IPS-18c (cell line): ENCODE measurements around the gene ZNF554.
"Not testable (repeated sequence)": the region's sequence is repeated elsewhere in the genome, so short reads cannot be mapped to it uniquely, and the experiment has no call there.

Source experiments
- H3K4me3 ChIP-seq: 2 replicates; pipeline ENCODE4 v1.7.0; 2013; ENCODE audit warnings: low read depth, mild to moderate bottlenecking, low read length, moderate library complexity; ENCODE audit not compliant: insufficient read depth
- H3K9me3 ChIP-seq: one replicate; pipeline ENCODE4 v1.6.1; 2013; ENCODE audit warnings: mild to moderate bottlenecking, low read length, moderate library complexity; ENCODE audit not compliant: control insufficient read depth, insufficient read depth

ZNF554 gene

DNA sequence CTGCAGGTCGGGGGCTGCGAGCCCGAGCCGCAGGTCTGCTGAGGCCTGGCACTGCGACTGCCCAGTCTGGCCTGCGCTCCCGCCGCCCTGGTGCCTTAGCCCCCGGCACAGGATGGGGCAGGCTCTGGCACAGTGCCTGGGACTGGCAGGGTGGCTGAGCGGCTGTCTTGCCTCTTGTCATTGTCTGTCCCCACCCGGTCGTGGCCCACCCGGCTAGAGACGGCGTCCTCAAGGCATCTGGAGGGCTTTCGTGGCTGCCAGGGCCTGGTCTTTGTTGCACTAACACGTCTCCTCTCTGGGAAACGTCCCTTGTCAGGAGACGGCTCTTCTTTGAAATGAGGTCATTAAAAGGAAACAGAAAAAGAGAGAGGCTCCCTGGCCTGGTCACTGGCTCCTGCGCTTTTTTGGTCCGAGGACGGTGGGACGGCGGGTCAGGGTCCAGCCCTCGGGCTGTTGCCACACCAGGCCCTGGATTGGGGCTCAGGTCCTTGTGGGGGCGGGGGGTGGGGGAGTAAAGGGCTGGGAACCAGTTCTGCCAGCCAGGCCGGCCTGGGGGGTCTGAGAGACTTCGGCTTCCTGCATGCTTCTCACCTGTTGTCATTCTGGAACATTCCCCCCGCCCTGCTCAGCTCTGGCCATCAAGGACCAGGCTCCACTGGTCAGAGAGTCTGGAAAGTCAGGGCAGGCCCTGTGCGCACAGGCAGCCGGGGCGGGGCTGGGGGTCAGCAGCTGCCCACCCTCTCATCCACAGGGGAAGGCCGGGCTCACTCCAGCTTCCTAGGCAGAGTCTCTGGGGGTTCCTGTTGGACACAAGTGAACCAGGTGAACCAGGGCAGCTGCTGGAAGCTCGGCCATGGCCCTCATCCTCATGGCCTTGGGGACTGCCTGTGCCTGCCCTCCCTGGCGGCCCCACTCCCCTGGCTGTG is 6.2 kb upstream of the ZNF554 start:
- no peaks in the 10 kb centered on the region for H3K9me3 ChIP-seq
- H3K4me3 ChIP-seq, result no peak overlapping the region

DNA sequence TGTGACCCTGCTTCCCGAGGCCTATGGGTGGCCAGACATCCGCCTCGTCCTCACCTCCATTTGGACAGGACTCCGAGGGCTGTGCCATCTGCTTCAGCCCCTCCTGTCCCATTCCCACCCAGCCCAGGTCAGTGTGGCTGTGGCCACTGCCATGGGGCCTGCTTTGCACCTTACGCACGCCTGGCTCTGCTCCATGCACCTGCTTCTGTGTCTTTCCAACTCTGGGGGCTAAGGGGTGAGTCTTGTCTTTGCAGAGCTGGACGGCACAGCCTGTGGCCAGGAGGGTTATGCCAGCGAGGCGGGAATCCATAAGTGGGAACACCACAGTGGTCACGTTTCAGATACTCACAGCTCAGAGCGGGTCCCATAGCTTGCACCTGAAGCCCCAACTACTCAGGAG is 5.2 kb upstream of the ZNF554 start:
- no peaks in the 10 kb centered on the region for H3K9me3 ChIP-seq
- H3K4me3 ChIP-seq, result no peak overlapping the region

GRCh38 chr19:2815191-2815614 is 4.5 kb upstream of the ZNF554 start:
- H3K9me3 ChIP-seq, result no peaks in the 10 kb centered on the region

DNA sequence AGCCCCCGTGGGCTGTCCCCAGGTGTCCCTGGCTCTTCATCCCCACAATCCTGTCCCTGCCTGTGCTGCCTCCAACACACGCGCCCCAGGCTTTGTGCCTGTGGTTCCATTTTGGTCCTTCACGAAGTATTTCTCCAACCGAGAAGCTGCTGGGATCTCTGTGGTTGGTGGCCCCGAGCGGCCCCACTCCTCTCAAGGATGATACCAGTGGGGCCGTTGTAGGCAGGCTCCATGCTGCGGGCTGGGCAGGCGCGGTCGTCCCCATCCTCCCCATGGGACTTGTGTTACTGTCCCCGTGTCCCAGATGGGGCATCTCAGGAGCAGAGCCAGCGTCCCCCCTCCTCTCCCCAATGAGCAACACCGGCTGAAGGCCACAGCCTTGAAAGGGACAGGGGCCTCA is 3.7 kb upstream of the ZNF554 start:
- H3K4me3 ChIP-seq, result no peak overlapping the region
- no peaks in the 10 kb centered on the region for H3K9me3 ChIP-seq

More at GRCh38 chr19:2815191-2815614, 4.5 kb upstream of the ZNF554 start:
- H3K4me3 ChIP-seq, result no peak overlapping the region

GRCh38 chr19:2816641-2817040 is 3.0 kb upstream of the ZNF554 start:
- H3K4me3 ChIP-seq, result no peak overlapping the region
- H3K9me3 ChIP-seq, result peaks cover 2% of the 10 kb centered on the region

DNA sequence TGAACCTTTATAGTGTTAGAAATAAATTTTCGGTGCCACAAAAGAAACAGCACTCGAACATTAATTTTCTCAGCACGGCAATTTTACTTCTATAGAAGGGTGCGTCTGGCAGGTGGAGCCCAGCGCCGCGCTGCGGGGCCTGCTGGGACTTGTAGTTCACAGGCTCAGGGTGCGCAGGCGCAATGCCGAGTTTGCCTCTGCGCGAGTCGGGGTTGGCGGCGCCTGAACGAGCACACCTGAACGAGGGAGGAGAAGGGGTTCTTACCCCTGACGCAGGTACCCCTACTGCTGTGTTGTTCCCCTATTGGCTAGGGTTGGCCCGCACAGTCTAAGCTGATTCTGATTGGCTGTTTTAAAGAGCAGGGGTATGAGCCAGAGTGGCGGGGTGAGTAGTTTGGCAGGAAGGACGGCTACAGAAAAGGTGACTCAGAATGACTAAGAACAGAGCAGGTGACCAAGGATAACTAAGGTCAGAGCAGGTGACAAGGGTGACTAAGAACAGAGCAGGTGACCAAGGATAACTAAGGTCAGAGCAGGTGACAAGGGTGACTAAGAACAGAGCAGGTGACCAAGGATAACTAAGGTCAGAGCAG is 2.3 kb upstream of the ZNF554 start:
- H3K4me3 ChIP-seq, H3K9me3 ChIP-seq: not testable (repeated sequence)

DNA sequence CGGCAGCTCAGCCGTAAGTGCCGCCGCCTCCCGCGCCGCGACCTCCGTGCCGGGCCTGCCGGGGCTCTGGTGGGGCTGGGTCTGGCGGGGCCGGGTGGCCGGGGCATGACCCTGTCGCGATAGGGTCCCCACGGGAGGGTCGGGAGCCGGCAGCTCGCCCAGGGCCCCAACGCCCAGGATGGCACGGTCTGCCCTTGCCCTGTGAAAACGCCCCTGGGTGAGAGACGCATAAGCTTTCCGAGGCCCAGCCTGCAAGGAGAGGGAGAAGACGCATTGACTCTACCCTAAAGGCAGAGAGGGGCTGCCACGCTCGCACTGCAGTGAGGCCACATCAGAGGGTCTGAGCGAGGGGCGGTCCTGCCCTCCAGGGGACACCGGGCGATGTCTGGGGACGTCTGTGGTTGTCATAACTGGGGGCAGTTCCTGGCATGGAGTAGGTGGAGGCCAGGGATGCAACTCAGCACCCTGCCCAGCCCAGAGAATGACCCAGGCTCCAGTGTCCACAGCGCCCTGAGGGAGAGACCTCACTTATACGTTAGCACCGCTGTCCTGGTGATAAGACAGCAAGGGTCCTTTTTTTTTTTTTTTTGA is 539 bp downstream of the ZNF554 start:
- Histone ChIP-seq H3K4me3 (peak overlapping the region; percentile 55), H3K9me3 (peaks cover 2% of the 10 kb centered on the region)

DNA sequence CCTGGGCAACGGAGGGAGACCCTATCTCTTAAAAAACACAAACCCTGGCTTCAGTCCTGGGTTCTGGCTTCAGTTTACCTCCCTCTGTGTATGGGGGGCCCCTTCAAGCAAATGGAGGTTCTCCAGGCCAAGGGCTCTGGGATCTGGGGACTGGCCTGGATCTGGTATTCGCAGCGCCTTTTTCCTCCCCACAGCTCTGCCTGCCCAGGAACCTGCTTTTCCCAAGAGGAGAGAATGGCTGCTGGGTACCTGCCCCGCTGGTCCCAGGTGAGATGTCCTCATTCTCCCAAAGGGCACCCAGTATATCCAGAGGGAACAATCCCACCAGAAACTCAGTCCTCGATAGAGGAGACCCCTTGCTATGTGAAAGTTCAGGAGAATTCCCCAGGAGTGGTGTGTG is 3.2 kb downstream of the ZNF554 start:
- Histone ChIP-seq H3K9me3 (peaks cover 2% of the 10 kb centered on the region), H3K4me3 (no peak overlapping the region)

- no peak overlapping the region for H3K4me3 ChIP-seq
- peaks cover 2% of the 10 kb centered on the region for H3K9me3 ChIP-seq
These were observed 4.0 kb downstream of the ZNF554 start for GRCh38 chr19:2823646-2824045.

DNA sequence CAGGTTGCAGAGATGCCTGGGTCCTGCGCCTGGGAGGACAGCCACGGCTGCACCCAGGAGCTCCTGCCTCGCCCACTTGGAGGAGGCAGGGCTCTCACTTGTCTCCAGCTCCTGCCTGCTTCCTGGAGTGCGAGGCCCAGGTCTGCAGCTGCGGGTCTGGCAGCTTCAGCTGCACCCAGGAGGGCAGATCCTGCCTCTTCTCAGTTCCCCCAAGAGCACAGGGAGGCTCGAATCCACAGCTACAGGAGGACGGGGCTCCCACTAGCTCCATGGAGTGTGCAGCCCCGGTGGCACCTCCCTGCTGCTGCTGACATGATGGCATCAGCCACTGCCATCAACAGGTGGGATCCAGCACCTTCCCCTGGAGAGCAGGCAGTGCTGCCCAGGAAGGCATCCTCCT is 4.5 kb downstream of the ZNF554 start:
- Histone ChIP-seq H3K4me3 (no peak overlapping the region), H3K9me3 (peaks cover 2% of the 10 kb centered on the region)

DNA sequence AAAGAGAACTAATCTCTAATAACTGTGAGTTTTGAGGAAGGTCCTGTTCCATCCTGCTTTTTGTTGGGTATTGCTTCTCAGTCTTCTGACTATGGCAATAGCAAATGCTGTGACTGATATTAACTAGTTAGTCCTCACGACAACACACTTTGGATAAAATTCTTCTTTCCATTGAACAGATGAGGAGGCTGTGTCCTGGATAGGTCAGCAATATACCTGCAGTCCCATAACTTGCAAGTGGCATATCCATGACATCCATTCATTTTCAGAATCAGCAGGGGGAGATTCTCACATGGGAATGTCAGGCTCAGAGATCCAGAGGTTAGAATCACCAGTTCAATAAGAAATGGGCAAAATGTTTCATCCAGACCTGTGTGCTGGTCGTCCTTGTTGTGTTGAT is 7.4 kb downstream of the ZNF554 start:
- peaks cover 3% of the 10 kb centered on the region for H3K9me3 ChIP-seq

GRCh38 chr19:2827840-2828489 is 8.3 kb downstream of the ZNF554 start:
- H3K9me3 ChIP-seq, result peaks cover 3% of the 10 kb centered on the region
- no peak overlapping the region for H3K4me3 ChIP-seq

More for the DNA sequence above, 7.4 kb downstream of the ZNF554 start:
- H3K4me3 ChIP-seq, result no peak overlapping the region

DNA sequence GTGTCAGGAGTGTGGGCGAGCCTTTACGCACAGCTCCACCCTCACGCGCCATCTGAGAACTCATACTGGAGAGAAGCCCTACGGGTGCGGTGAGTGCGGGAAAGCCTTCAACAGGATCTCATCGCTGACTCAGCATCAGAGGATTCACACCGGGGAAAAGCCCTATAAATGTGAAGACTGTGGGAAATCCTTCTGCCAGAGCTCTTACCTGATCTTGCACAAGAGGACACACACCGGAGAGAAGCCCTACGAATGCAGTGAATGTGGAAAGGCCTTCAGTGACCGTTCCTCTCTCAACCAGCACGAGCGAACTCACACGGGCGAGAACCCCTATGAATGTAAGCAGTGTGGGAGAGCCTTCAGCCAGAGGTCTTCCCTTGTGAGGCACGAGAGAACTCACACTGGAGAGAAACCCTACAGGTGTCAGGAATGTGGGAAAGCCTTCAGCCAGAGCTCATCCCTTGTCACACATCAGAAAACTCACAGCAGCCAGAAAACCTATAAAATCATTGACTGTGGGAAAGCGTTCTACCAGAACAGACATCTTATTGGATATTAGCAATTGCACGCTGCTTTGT is 14.7 kb downstream of the ZNF554 start:
- peaks cover 27% of the 10 kb centered on the region for H3K9me3 ChIP-seq

DNA sequence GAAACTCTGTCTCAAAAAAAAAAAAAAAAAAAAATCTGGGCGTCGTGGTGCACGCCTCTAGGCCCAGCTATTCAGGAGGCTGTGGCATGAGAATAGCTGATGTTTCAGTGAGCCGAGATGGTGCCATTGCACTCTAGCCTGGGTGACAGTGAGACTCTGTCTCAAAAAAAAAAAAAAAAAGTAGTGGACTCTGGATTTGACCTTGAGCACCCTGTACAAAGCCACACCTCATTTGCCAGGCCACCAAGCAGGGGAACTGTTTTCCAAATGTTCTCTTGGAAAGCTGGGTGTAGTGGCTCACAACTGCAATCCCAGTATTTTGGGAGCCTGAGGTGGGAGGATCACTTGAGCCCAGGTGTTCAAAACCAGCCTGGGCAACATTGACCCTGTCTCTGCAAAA is 17.8 kb downstream of the ZNF554 start:
- H3K4me3 ChIP-seq, result no peak overlapping the region
- H3K9me3 ChIP-seq, result peaks cover 24% of the 10 kb centered on the region

More for the DNA sequence above, 14.7 kb downstream of the ZNF554 start:
- H3K4me3 ChIP-seq, result no peak overlapping the region

GRCh38 chr19:2840794-2841791 is 21.4 kb downstream of the ZNF554 start, which contains the start of gene ZNF555:
Gene ZNF555, plus strand, starts transcription at chr19:2841475. Its CDS starts 98 bp downstream, at chr19:2841573.
- peaks cover 6% of the 10 kb centered on the region for H3K9me3 ChIP-seq
- peak within 1 kb of the TSS; percentile 94 for H3K4me3 ChIP-seq
